ENCODE measurements around the gene PRICKLE2.

Gene PRICKLE2

DNA sequence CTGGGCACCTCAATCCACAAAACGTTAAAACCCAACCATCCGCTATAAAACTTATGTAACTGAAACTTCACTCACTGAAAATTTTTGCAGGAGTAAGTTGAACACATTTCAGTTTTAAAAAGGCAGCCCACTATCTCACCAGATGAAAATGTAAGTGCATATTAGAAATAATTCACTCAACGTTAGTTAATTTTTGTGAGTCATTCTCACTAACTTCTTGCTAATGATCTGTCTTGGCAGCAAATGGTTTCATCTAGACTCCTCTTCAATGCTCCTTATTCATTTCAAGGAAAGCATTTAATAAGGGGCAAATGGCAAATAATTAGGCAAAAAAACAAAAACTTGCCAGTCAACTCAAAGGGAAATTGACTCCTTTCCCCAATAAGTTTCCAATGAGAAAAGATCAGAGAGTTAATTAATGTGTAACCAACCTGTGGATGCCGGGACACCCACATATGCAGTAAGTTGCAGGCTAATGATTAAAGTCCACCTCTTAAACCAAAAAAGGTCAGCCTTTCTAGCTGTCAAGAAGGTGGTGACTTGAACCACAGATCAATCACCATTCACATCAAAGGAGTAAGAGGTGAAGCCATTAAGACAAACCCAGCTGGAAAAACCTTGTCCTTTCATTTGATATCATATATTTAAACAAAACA lies 22.9 kb upstream of the PRICKLE2 start:
- no peak for DNase-seq

DNA sequence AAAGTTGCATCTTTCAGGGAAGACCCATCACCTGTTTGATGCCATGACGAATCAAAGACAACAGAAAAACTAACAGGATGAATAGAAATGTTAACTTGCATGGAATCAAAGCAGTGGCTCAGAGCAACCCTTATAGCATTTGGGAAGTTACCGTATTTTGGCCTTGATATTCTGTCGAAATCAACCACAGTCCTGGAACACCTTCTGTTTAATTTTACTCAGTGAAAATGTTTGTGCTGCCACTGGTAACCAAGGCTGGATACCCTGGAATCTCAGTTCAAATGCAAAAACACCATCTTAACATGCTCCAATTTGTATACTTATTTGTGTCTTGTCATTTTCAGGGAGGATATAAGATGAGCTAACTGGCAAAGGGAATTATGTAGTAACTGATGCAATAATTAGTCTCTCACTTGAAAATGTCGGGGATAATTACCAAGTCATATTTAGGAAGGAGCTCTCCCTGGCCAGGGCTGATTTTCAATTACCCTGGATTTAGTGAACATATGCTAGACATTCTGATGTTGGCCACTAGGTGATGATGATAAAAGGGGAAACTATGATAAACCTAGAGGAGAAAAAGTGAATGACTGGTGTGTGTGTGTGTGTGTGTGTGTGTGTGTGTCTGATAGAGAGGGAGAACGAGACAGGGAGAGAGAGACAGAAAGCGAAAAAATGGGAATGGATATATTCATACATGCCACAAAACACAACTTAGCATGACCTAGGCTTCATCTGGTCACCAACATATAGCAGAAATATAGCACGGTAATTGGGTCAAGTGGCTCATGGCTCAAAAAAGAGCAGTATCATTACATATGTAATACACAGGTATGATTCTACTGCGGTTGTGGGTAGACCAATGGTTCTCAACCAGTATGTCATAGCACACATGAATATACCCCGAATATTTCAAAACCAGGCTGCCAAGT lies 19.0 kb upstream of the PRICKLE2 start:
- no peak for DNase-seq

DNA sequence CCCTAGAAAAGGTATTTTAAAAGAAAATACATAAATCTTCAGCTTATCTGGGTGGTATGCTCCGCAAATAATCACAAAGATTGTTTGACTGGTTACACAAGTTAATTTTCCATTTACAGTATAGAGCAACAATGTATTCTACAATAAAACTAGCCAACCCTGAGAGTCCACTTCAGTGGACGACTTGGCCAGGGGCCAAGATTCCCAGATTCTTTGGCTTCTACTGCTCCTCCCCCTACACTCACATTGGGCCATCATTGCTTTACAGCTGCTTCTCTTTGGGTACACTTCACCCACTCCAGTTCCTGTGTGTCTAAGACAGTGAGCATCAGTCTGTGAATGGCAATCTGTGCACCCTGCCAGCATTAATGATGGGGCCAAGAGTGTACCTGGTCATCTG lies 17.2 kb upstream of the PRICKLE2 start:
- peak; percentile 35 for DNase-seq

DNA sequence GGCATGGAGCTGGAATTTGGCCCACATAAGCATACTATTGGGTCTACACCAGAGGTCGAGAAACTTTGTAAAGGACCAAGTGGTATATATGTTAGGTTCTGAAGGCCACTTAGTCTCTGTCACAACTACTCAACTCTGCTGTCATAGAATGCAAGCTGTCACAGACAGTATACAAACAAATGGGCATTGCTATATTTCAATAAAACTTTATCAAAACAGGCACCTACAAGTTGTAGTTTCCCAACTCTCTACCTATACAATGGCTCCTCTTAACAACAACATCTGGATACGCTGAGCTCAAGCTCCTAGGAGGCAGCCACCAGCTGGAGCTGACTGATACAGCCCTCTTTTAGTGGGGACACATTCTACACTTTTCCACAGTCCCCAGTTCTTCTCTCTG lies 15.7 kb upstream of the PRICKLE2 start:
- no peak for DNase-seq

DNA sequence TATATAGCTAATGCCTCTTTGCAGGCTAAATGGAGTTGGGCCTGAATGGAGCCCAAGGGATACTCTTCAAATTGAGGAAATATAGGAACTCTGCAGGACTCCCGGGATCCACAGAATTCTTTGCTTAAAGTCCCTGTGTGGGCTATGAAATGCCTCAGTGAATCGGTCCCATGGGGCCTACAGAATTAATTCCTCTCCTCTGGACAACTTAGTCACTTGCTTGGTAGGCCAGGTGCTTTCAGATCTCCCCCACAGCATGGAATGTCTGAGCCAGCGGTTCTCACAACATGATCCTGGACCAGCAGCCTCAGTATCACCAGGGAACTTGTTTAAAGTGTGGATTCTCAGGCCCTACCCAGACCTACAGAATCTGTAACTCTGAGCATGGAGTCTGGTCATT lies 15.1 kb upstream of the PRICKLE2 start:
- no peak for DNase-seq

DNA sequence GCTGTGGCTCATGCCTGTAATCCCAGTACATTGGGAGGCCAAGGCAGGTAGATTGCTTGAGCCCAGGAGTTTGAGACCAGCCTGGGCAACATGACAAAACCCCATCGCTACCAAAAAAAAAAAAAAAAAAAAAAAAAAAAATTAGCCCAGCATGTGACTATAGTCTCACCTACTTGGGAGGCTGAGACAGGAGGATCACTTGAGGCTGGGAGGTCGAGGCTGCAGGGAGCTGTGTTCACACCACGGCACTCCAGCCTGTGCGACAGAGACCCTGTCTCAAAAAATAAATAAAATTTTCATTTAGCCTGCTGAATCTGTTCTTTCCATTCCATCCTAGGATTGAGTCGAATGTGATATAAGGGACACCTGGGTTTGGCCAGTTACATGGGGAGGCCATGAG lies 14.6 kb upstream of the PRICKLE2 start:
- no peak for DNase-seq

DNA sequence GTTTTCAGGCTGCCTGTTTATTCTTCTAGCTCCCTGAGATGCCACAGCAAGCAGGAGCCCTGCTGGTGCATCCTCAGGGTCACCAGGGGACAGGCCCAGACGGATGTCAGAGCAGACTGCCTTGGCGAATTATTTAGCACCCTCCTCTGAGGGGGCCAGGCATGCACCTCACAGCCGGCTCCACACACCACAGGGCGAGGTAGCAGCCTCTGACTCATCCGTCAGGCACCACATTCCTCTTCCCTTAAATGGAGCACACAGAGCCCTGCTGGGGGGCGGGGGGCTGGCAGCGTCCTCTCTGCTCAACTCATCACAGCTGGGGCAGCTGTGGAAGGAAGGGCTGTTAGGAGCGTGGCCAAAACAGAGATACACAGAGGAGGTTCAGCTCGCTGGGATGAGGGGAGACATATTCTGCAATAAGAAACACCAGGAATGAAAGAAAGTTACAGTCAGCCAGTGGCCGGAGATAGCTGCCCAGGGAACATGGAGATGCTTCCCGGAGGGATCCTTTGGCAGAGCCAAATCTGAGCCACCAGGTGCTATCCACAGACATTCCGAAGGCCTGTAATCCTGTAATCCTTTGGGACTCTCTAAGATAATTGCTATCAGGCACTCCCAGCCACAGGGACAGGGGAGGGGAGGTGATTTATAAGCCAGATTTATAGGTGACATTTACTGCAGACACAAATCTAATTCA lies 13.9 kb upstream of the PRICKLE2 start:
- DNase-seq: no peak

DNA sequence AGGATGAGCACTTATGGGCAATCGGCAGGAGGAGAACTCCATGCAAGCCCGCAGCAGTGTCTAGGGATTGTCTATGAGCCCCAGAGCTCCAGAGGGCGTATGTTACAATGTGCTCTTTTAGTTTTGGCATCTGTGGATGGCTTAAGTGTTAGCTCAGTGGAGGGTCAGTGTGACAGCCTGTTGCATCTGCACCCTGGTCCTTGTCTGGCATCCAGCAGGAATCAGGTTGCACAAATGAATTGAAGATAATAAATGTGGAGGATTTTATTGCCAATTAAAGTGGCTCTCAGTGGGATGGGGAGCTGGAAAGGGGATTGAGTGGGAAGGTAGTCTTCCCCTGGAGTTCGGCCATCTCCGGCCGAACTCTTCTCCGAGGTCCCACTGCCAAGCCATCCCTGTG lies 11.8 kb upstream of the PRICKLE2 start:
- no peak for DNase-seq

DNA sequence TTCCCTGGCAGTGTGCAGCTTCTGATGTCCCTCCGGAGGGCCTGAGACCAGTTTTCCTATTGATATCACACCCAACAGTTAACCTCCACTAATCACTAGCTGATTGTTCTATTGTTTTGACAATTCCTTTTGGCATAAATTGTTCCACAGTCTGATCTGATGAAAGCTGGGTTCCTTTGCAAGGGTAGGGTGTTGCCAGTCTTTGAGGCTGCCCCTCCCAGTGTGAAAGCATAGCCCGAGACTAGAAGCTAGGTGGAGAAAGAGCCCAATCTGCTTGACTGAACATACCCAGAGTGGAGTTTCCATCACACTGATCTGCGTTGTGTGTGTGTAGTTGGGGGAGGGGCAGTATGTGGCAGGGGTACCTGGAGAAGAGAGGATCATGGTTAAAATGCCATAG lies 10.3 kb upstream of the PRICKLE2 start:
- no peak for DNase-seq

DNA sequence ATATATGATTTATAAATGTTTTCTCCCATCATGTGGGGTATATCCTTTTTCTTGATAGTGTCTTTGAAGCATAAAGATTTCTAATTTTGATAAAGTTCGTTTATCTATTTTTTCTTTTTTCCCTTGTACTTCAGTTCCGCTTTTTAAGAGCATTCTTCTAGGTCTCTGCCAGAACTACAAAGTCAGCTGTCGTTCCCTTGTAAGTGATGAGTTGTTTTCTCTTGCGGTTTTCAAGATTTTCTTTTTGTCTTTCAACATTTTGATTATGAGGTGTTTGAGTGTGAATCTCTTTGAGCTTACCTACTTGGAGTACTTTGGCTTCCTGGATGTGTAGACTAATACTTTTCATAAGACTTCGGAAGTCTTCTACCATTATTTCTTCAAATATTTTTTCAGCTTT lies 9.3 kb upstream of the PRICKLE2 start:
- DNase-seq: no peak

DNA sequence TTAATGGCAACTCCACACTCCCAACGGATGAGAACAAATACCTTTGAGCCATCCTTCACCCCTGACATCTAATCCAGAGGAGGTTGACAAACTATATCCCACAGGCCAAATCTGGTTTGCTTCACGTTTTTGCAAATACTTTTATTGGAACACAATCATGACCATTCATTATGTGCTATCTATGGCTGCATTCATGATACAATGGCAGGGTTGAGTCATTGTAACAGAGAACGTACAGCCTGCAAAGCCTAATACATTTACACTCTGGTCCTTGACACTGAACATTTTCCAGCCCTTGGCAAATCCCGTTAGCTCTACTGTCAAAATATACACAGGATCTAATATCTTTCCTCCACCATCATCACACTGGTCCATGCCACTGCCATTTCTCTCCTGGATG lies 7.6 kb upstream of the PRICKLE2 start:
- DNase-seq: no peak

DNA sequence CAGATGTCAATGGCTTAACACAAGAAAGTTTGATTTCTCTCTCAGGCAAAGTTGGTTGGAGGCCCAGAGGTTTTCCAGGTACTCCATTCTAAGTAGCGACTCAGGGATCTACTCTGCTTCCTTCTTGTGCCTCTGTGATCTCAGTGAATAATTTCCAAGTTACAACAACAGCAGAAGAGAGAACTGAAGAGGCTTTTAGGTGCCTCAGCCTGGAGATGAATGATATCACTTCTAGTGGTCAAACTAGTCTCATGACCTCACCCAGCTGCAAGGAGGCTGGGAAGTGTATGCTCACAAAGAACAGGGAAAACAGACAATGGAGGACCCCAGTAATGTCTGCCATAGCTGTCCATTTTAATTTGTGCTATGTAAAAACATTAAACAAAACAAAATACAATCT lies 4.6 kb upstream of the PRICKLE2 start:
- DNase-seq: no peak

DNA sequence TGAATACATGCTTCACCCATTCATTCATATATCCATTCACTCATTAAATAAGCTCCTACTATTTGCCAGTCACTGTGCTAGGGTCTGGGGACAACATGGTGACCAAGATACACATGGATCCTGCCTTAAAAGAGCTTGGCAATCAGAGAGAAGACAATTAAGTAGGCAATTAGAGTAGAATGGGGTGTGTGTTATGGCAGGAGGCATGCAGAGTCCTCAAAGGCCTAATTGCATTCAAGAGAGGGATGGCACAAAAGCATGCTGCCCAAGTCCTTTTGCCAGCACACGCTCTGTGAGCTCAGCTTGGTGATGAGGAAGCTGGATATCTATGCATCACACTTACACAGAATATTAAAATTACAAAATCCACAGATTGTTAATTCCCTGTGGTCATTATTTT lies 2.8 kb upstream of the PRICKLE2 start:
- no peak for DNase-seq

DNA sequence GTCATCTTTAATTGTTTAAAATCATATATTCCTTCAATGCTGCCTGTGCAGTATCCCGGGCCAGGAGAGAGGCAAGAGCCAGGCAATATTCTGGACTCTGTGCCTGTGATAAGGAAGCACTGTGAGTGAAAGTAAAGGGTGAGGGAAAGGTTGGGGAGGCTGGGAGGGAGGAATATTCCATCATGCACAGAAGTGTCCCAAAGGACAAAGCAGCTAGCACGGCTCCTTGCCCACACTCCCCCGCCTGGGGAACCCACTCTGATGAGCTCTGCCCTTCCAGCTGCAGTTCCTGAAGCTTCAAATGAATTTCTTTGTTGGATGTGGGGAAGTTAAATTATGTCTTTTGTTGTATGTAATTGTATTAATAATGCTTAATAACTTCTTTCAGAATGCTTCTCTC lies 1.5 kb upstream of the PRICKLE2 start:
- no peak for DNase-seq

DNA sequence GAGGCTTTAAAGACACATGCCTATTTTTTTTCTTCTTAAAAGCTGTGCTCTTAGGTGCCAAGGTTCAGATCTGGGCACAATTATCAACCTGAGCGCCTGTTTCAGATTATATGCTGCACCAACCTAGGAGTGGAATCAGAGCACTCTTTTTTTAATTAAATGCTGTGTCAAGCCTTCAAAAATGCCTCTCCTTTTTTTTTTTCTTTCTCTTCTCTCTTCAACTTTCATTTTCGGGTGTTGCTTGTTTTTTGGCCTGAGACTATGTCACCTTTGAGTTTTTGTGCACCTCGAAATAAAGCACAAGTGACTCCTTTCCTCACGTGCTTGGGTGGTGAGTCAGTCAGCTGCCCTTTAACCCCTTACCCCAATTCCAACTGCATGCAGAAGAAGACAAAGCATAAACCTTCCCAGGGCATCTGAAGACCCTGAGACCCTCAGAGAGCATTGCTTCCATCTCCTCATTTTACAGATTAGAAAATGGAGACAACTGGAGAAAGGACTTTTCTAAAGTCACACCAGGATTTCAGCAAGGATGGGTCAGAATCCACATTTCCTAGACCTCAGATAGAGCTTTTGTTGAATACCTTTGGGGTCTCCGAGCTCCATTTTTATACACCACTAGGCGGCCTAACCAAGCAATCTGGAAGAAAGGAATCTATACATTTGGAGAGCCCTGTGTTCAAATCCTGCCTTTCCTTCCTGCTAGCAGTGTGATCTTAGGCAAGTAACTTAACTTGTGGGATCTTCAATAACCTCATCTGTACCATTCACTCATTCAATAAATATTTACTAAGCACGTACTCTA lies 631 bp upstream of the PRICKLE2 start:
- DNase-seq: no peak

DNA sequence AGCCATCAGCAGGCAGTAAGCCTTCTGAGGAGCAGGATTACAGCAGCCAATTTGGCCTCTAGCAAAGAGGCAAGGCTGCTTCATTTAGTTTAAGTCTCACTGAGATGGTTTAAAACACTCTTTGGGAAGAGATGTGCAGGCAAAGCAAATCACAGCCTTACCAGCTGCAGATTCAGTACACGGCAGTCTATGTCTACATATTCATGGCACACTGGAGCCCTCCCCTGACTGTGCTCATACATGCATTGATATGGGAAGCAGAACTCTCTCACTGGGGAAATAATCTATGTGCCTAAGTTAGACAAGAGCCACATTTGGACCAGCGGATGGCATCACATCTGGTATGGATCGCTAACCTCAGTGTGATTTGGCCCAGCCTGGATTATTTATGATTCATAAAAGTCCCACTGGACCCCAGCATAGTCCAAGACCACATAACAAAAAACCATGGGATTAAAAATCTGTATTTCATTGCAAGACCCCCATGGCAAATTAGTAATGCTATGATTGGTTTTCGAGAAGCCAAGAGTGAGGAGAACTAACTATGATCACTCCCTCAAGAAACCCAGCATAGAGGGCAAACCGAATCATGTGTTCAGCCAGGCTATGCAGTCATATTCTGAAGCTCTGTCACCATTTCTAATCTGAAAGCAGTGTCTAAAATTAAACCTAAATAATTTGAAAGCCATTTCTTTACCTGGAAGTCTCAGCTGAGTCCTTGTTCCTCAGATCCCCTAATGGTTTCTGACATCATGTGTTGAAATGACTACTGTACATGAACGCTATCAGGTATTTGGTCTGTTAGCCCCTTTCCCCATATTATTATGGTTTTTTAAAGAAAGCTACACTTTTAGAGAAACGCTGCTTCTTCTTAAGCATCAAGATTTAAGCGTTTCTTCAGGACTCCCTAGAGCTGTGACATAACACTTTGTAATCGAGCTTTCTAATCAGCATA lies 1.2 kb downstream of the PRICKLE2 start:
- DNase-seq: no peak

DNA sequence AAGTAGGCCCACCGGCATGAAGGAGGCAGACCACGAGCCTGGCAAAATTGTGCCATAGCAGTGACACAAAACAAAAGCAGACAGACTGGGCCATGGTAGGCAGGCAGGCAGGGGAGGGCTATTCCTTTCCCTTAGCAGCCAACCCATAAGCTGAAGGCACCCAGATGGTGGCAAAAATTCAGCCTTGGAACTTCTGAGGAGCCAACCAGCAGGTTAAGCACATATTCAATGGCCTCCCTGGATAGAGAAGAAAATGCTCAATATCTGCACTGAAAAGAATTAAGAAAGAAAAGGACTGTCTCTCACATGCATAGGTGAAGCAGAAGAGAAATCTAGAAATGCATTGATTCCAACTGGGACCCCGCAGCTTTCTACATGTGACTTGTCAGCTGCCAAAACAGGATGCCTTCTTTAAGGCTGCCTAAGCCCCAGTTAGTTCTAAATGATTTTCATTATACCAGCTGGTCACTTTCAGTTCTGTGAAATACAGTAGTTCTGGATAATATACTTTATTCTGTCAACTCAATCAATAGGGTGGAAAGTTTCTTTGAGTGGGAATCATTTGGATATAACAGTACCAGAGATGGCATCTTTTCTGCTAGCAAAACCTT lies 2.7 kb downstream of the PRICKLE2 start:
- no peak for DNase-seq

DNA sequence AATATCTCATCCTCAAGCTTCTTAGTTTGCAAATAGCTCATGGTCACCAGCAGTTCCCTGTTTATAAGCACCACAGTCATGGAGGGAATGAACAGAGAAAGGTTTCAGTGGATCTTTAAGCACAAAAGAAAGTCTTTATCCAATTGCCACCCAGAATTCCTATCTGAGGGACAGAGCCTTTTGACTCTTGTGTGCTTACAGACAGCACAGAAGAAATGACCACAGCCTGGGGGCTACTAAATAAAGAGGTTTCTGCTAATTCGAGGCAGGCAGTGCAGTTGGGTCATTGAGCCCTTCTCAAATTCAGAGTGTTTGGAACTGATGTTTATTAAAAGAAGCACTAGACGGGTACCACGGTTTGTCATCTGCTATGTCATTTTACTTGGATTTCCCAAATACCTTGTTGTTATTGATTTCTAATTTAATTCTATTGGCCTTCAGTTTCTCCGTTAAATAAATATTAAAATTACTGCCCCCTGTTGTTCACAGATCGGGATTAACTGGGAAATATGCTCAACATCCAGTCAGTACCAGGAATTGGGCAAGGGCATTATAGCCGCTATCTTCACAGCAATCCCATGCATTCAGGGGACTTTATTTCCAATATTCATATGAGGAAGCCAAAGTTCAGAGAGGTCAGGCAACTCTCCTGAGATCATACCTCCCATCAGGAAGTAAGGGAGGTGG lies 3.6 kb downstream of the PRICKLE2 start:
- no peak for DNase-seq

DNA sequence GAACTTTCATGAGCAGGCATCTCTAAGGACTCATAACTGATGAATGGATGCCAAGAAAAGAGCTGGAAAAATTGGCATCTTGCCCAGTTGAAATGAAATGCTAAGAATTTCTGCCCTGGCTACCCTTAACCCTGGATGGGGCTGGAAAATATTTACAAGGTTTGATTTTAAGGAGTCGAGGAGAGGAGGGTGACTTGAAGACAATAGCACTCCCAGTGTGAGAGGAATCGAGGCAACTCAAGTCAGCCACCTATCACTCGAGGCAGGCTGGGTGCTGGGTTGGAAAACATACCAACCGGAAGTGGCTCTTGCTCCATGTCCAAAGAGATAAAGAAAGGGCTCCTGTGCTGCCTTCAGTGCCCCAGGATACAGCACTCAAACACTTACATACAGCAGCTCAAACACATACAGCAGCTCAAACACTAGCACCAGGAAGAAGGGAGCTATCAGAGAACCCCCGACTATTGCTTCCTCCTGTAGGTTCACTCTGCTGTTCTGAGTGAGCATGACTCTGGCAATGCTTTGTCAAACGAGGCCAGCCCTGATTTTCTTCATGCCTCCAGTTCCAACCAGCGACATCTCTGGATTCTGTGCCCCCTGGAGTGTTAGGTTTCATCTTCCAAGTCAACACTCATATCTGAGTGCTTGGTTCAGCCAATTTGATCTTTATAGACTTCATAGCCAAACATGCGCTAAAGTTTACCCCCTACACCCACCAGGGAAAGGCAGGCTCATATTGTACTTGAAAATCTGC lies 4.9 kb downstream of the PRICKLE2 start:
- peak; percentile 5 for DNase-seq

DNA sequence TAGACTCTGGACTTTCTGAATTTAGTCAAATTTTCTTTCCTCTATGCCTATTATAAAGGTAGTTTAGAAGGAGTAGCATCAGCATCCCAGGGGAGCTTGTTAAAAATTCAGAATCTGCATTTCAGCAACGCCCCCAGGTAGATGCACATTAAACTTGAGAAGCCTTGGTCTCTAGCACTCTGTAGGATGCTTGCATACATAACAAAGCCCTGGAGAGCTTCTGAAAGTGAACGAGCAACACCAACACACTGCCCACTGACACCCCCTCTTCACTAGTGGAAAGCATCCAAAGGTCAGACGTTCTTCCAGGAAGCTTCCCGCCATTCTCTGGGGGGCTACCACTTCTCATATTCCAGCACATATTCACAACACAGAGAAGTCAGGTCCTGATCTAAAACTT lies 6.5 kb downstream of the PRICKLE2 start:
- no peak for DNase-seq

Measured in NCI-H1105 treated with DMSO at 0.1 percent for 48 hours (cell line).